SK-N-MC (cell line): Measurements from ENCODE around the gene NDUFA11.

Experiments used
- DNase-seq: peaks from one replicate; pipeline ENCODE4 v3.0.0-alpha.2; 2011; ENCODE audit warnings: low read depth, low spot score
- H3K27ac ChIP-seq: fragments of 200-600 bp; sonication (generic); 2 replicates; pipeline ENCODE4 v1.5.1; 2016; ENCODE audit warnings: mixed run types
- H3K36me3 ChIP-seq: fragments of 200-600 bp; sonication (generic); 2 replicates; pipeline ENCODE4 v1.6.1; 2017; ENCODE audit warnings: antibody characterized with exemption, low read length, mixed read lengths; ENCODE audit not compliant: insufficient read depth
- H3K4me3 ChIP-seq: fragments of 200-600 bp; sonication (generic); 2 replicates; pipeline ENCODE4 v1.5.1; 2016
- H3K9ac ChIP-seq: fragments of 200-600 bp; sonication (generic); 2 replicates; pipeline ENCODE4 v1.8.0; 2017; ENCODE audit warnings: mixed run types, mixed read lengths; ENCODE audit not compliant: insufficient read length
- H3K9me3 ChIP-seq: fragments of 200-600 bp; sonication (generic); 2 replicates; pipeline ENCODE4 v1.6.1; 2017; ENCODE audit warnings: low read depth, mild to moderate bottlenecking, antibody characterized with exemption, low read length, moderate library complexity, mixed read lengths
- EZH2 ChIP-seq: fragments of 200-600 bp; sonication (generic); IDR thresholded peaks from one replicate; pipeline ENCODE4 v1.6.1; 2017; ENCODE audit warnings: antibody characterized with exemption
- FOXP2 ChIP-seq: optimal IDR thresholded peaks from 2 replicates; pipeline ENCODE3; 2011; ENCODE audit warnings: mild to moderate bottlenecking, moderate library complexity; ENCODE audit not compliant: insufficient read depth; ENCODE audit errors: extremely low read length, control extremely low read depth
- POLR2AphosphoS5 ChIP-seq: IDR thresholded peaks from 2 replicates; pipeline ENCODE4 v1.6.1; 2012; ENCODE audit warnings: mild to moderate bottlenecking, low read depth, low read length, borderline replicate concordance

Gene NDUFA11

GRCh38 chr19:5895890-5896289, 7.7 kb downstream of the NDUFA11 start:
- Histone ChIP-seq H3K9ac (no peak overlapping the region), H3K9me3 (no peaks in the 10 kb centered on the region), H3K36me3 (peaks cover 10% of the 10 kb centered on the region), H3K4me3 (no peak overlapping the region), H3K27ac (no peak overlapping the region)
- no peak for DNase-seq
- TF ChIP-seq FOXP2 (no peak), EZH2 (no peak), POLR2AphosphoS5 (no peak)

DNA sequence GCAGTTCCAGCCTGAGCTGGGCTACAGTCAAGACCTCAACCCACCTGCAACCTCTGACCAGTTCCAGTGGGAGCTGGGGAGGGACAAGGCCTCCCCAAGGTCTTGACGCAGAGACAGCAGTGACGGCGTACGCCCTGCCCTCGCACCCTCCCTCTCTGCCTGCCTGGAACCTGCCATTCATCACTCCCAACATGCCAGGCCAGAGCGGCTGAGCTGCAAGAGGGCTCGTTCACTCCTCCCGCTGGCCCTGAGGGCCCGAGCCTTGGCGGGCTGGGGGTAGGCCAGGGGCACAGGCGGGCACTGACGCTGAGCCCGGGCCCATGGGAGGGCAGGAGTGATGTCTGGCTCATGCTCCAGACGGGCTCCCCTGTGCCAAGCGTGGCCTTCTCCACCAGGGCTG, 8.2 kb downstream of the NDUFA11 start:
- DNase-seq: no peak
- H3K9ac ChIP-seq: no peak overlapping the region
- H3K36me3 ChIP-seq: peaks cover 9% of the 10 kb centered on the region
- H3K27ac ChIP-seq: no peak overlapping the region
- no peaks in the 10 kb centered on the region for H3K9me3 ChIP-seq
- H3K4me3 ChIP-seq: no peak overlapping the region
- TF ChIP-seq EZH2: no peak
- TF ChIP-seq POLR2AphosphoS5: no peak
- TF ChIP-seq FOXP2: no peak

- no peaks in the 10 kb centered on the region for H3K9me3 ChIP-seq
- DNase-seq: no peak
- peaks cover 3% of the 10 kb centered on the region; the same call in 1 of the 2 replicates for H3K36me3 ChIP-seq
- no peak overlapping the region for H3K9ac ChIP-seq
- TF ChIP-seq FOXP2 (no peak), POLR2AphosphoS5 (no peak), EZH2 (no peak)
- H3K27ac ChIP-seq: no peak overlapping the region
- H3K4me3 ChIP-seq: no peak overlapping the region
These were observed 8.8 kb downstream of the NDUFA11 start for GRCh38 chr19:5894704-5895349.

GRCh38 chr19:5893907-5894703, 9.5 kb downstream of the NDUFA11 start:
- H3K27ac ChIP-seq: no peak overlapping the region
- peaks cover 3% of the 10 kb centered on the region; the same call in 1 of the 2 replicates for H3K36me3 ChIP-seq
- TF ChIP-seq FOXP2 (no peak), POLR2AphosphoS5 (no peak), EZH2 (no peak)
- H3K4me3 ChIP-seq: no peak overlapping the region
- no peaks in the 10 kb centered on the region for H3K9me3 ChIP-seq
- no peak overlapping the region for H3K9ac ChIP-seq
- no peak for DNase-seq

DNA sequence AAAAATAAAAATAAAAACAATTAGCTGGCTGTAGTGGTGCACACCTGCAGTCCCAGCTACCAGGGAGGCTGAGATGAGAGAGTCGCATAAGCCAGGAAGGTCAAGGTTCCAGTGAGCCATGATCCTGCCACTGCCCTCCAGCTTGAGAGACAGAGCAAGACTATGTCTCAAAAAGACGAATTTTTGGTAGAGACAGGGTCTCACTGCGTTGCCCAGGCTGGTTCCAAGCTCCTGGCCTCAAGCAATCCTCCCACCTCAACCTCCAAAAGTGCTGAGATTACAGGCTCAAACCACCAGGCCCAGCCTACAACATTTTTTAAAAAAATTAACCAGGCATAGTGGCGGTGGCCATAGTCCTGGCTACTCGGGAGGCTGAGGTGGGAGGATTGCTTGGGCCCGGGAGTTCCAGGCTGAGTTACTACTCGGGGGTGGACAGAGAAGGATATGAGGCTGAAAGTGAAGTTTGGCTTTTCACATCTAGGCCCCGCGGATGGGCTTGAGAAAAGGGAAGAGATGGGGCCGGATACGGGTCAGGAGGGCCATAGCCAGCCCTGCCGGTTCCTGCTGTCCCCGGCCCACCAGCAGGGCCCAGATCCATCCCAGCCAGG, 10.2 kb downstream of the NDUFA11 start:
- Histone ChIP-seq H3K9me3 (no peaks in the 10 kb centered on the region), H3K27ac (no peak overlapping the region), H3K4me3 (no peak overlapping the region), H3K9ac (no peak overlapping the region), H3K36me3 (peaks cover 3% of the 10 kb centered on the region; the same call in 1 of the 2 replicates)
- TF ChIP-seq POLR2AphosphoS5: peak; percentile 32; the same call in 1 of the 2 replicates
- no peak for TF ChIP-seq FOXP2
- no peak for TF ChIP-seq EZH2
- DNase-seq: no peak

DNA sequence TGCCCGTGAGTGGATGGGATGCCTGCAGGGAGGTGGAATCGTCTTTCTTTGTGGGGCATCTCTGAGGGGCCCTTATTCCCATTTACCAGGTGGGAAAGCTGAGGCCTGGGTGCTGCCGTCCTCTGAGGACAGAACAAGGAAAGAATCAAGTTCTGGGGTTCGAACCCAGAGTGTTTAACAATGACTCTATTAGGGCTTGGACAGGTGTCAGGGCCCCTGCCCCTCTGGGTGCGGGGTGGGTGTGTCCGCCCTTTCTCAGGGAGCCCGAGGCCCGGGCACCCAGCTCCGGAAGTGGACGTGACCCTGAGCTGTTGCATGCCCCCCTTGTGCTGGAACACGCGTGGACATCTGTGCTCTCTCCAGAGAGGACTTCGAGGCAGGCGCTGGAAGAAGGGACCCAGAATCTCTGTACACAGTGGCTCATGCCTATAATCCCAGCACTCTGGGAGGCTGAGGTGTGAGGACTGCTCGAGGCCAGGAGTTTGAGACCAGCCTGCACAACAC, 10.8 kb downstream of the NDUFA11 start:
- Histone ChIP-seq H3K9ac (no peak overlapping the region), H3K4me3 (no peak overlapping the region), H3K27ac (no peak overlapping the region), H3K9me3 (no peaks in the 10 kb centered on the region), H3K36me3 (peaks cover 3% of the 10 kb centered on the region; the same call in 1 of the 2 replicates)
- no peak for TF ChIP-seq EZH2
- TF ChIP-seq POLR2AphosphoS5: no peak
- TF ChIP-seq FOXP2: no peak
- no peak for DNase-seq

- no peak overlapping the region for H3K4me3 ChIP-seq
- H3K36me3 ChIP-seq: peaks cover 3% of the 10 kb centered on the region; the same call in 1 of the 2 replicates
- H3K9me3 ChIP-seq: no peaks in the 10 kb centered on the region
- H3K9ac ChIP-seq: no peak overlapping the region
- no peak for DNase-seq
- H3K27ac ChIP-seq: no peak overlapping the region
- TF ChIP-seq POLR2AphosphoS5: no peak
- no peak for TF ChIP-seq EZH2
- no peak for TF ChIP-seq FOXP2
These were observed 11.4 kb downstream of the NDUFA11 start for GRCh38 chr19:5891938-5892771.

GRCh38 chr19:5891572-5891937, 12.0 kb downstream of the NDUFA11 start:
- no peaks in the 10 kb centered on the region for H3K9me3 ChIP-seq
- H3K9ac ChIP-seq: no peak overlapping the region
- no peak for DNase-seq
- TF ChIP-seq EZH2 (no peak), POLR2AphosphoS5 (no peak), FOXP2 (no peak)
- H3K4me3 ChIP-seq: no peak overlapping the region
- no peak overlapping the region for H3K27ac ChIP-seq
- no peaks in the 10 kb centered on the region; the same call in 1 of the 2 replicates for H3K36me3 ChIP-seq
